WTC11 (cell line): ENCODE data around the gene SMARCB1.

Source experiments
- TF ChIP-seq, protein P1 (sequence below): fragments of 200-600 bp; IDR thresholded peaks from 2 replicates; pipeline ENCODE4 v1.8.0; 2022; ENCODE audit warnings: antibody characterized with exemption
- TF ChIP-seq, protein P2 (sequence below): sonication (generic); formaldehyde crosslinking; IDR thresholded peaks from 2 replicates; pipeline ENCODE4 v1.8.0; 2023; ENCODE audit warnings: mild to moderate bottlenecking, missing genetic modification reagents

DNA sequence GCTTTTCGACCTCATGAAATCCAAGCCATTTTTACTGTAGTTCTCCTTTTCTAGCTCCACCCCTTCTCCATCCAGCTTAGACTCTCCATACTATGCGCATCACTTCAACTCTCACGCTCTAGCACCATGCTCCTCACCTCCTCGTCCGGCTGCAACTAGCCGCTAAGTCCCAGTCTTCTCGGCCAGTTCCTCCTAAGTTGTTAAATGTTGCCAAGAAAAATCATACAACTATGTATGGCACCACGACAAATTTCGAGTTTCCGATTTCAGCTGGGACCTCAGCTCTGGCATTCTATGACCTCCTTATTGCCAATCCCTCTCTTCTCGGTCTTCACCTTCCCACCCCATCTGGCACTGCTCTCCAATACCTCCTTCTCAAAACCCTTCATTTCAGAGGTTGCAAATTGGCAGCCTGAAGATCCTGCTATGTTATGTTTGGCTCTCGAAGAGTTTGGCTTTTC, 36.9 kb upstream of the SMARCB1 start:
- TF ChIP-seq, protein P1, sequence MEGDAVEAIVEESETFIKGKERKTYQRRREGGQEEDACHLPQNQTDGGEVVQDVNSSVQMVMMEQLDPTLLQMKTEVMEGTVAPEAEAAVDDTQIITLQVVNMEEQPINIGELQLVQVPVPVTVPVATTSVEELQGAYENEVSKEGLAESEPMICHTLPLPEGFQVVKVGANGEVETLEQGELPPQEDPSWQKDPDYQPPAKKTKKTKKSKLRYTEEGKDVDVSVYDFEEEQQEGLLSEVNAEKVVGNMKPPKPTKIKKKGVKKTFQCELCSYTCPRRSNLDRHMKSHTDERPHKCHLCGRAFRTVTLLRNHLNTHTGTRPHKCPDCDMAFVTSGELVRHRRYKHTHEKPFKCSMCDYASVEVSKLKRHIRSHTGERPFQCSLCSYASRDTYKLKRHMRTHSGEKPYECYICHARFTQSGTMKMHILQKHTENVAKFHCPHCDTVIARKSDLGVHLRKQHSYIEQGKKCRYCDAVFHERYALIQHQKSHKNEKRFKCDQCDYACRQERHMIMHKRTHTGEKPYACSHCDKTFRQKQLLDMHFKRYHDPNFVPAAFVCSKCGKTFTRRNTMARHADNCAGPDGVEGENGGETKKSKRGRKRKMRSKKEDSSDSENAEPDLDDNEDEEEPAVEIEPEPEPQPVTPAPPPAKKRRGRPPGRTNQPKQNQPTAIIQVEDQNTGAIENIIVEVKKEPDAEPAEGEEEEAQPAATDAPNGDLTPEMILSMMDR = no peak
- TF ChIP-seq, protein P2, sequence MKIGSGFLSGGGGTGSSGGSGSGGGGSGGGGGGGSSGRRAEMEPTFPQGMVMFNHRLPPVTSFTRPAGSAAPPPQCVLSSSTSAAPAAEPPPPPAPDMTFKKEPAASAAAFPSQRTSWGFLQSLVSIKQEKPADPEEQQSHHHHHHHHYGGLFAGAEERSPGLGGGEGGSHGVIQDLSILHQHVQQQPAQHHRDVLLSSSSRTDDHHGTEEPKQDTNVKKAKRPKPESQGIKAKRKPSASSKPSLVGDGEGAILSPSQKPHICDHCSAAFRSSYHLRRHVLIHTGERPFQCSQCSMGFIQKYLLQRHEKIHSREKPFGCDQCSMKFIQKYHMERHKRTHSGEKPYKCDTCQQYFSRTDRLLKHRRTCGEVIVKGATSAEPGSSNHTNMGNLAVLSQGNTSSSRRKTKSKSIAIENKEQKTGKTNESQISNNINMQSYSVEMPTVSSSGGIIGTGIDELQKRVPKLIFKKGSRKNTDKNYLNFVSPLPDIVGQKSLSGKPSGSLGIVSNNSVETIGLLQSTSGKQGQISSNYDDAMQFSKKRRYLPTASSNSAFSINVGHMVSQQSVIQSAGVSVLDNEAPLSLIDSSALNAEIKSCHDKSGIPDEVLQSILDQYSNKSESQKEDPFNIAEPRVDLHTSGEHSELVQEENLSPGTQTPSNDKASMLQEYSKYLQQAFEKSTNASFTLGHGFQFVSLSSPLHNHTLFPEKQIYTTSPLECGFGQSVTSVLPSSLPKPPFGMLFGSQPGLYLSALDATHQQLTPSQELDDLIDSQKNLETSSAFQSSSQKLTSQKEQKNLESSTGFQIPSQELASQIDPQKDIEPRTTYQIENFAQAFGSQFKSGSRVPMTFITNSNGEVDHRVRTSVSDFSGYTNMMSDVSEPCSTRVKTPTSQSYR = no peak
